Mesodermal cell (in vitro differentiated cells): Measurements from ENCODE around the gene DNTT.

Experiments
- H3K27ac ChIP-seq: 2 replicates; pipeline ENCODE4 v1.7.0; 2013; ENCODE audit warnings: mild to moderate bottlenecking, low read depth, low read length, moderate library complexity; ENCODE audit not compliant: severe bottlenecking
- H3K36me3 ChIP-seq: 2 replicates; pipeline ENCODE4 v1.7.1; 2013; ENCODE audit warnings: mild to moderate bottlenecking, low read length, moderate library complexity; ENCODE audit not compliant: control insufficient read depth, insufficient read depth
- H3K4me1 ChIP-seq: one replicate; pipeline ENCODE4 v1.7.1; 2013; ENCODE audit warnings: mild to moderate bottlenecking, low read length; ENCODE audit not compliant: insufficient read depth, control insufficient read depth, poor library complexity, severe bottlenecking
- H3K4me3 ChIP-seq: 2 replicates; pipeline ENCODE4 v1.7.0; 2013; ENCODE audit warnings: low read length, control low read depth, mild to moderate bottlenecking; ENCODE audit not compliant: insufficient read depth, poor library complexity, severe bottlenecking; ENCODE audit errors: extremely low read depth
- H3K9me3 ChIP-seq: 2 replicates; pipeline ENCODE4 v1.7.1; 2013; ENCODE audit warnings: mild to moderate bottlenecking, low read length, moderate library complexity; ENCODE audit not compliant: control insufficient read depth
- WGBS, 2 experiments: methylation state at CpG; one replicate each; pipeline ENCODE4 v1.1.5; 2013; ENCODE audit warnings: missing lambda C conversion rate in 2 of 2; ENCODE audit not compliant: insufficient coverage in 2 of 2; 5-methylcytosine and 5-hydroxymethylcytosine counted together

DNTT gene

GRCh38 chr10:96367470-96367869 is 63.2 kb downstream of the DNTT start:
- H3K27ac ChIP-seq = no peak overlapping the region
- WGBS, 2 experiments = 92 to 93% methylated on average over 2 of the region's 4 CpGs
- no peaks in the 10 kb centered on the region for H3K36me3 ChIP-seq
- H3K4me3 ChIP-seq = no peak overlapping the region
- H3K9me3 ChIP-seq = no peaks in the 10 kb centered on the region
- peaks cover 2% of the 10 kb centered on the region for H3K4me1 ChIP-seq

DNA sequence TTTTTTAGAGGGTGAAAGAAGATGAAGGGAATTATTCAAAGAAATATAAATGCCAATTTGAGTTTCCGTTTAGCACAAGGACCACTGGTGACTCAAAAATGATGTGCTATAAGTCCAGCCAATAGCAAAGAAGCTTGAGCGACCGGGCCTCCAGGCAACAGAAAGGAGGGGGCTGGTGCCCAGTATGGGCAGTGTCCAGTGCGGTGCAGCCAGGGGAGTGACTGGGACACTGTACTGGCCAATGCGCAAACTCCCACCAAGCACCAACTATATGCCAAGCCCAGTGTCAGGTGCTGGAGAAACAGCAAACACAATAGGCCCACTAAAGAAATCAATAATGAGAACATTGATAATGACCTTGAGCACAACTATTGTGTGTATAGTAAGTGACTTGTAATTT is 64.7 kb downstream of the DNTT start:
- peaks cover 2% of the 10 kb centered on the region for H3K4me1 ChIP-seq
- WGBS, 2 experiments = 77 to 92% methylated on average over 4 to 5 of the region's 5 CpGs
- H3K4me3 ChIP-seq = no peak overlapping the region
- no peaks in the 10 kb centered on the region for H3K9me3 ChIP-seq
- H3K36me3 ChIP-seq = no peaks in the 10 kb centered on the region
- no peak overlapping the region for H3K27ac ChIP-seq

DNA sequence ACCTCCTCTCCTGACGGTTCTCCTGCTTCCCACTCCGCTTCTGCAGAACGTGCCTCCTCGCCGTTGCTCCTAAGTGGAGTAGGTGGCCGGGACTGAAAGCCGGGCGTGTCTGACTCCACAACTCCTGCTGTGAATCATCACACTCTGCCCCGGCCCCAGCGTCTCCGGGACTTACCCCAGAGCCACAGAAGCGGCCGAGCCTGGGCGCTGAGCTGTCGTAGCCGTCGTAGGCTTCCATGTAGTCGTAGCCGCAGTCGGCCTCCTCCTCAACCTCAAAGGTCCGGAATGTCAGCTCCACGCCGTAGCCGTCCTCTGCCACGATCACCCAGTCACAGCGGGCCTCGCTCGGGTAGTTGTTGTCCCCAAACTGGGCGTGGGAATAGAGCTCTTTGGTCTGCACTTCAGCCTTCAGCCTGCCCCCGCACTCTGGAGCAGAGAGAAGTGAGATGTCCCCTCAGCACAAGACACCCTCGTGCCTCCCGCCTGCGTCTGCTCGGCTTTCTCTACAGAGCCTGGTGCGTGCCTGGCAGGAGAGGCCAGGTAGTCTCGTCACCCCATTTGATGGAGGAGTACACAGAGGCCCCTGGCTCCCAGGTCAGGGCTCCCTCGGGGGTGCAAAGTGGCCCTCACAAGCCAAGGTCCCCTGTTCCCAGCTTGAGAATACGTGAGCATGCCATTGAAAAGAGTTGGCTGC is 65.8 kb downstream of the DNTT start:
- no peak overlapping the region for H3K4me3 ChIP-seq
- H3K27ac ChIP-seq = no peak overlapping the region
- H3K9me3 ChIP-seq = no peaks in the 10 kb centered on the region
- no peaks in the 10 kb centered on the region for H3K36me3 ChIP-seq
- H3K4me1 ChIP-seq = peaks cover 2% of the 10 kb centered on the region
- 88 to 89% methylated on average over 34 of the region's 38 CpGs for WGBS, 2 experiments

- H3K4me1 ChIP-seq = peaks cover 2% of the 10 kb centered on the region
- H3K9me3 ChIP-seq = no peaks in the 10 kb centered on the region
- no peak overlapping the region for H3K27ac ChIP-seq
- no peak overlapping the region for H3K4me3 ChIP-seq
- 37 to 42% methylated on average over 16 of the region's 16 CpGs for WGBS, 2 experiments
- no peaks in the 10 kb centered on the region for H3K36me3 ChIP-seq
These were observed 66.4 kb downstream of the DNTT start for GRCh38 chr10:96370584-96371157.

GRCh38 chr10:96371356-96371755 is 67.1 kb downstream of the DNTT start:
- Histone ChIP-seq H3K4me3 (no peak overlapping the region), H3K9me3 (no peaks in the 10 kb centered on the region), H3K27ac (no peak overlapping the region), H3K36me3 (no peaks in the 10 kb centered on the region), H3K4me1 (no peaks in the 10 kb centered on the region)
- 86 to 96% methylated on average over 5 to 9 of the region's 11 CpGs for WGBS, 2 experiments

GRCh38 chr10:96374004-96374403 is 69.8 kb downstream of the DNTT start:
- peaks cover 3% of the 10 kb centered on the region for H3K4me1 ChIP-seq
- H3K36me3 ChIP-seq = no peaks in the 10 kb centered on the region
- 93 to 97% methylated on average over 5 of the region's 5 CpGs for WGBS, 2 experiments
- no peak overlapping the region for H3K27ac ChIP-seq
- no peak overlapping the region for H3K4me3 ChIP-seq
- H3K9me3 ChIP-seq = no peaks in the 10 kb centered on the region

DNA sequence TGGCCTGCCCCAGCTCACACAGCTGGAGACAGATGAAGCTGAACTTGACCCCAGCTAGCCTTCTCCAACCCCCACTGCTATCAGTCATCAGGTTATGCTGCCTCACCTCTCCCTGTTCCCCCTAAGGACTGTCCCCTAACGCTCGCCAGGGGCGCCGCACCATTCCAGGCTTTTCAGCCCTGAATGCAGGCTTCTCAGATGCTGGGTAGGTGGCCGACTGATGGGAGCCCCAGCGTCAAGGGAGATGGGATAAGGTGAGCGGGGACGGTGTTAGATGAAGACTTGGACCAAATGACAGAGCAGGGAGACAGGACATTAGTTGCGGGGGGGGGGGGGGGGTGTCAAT is 70.4 kb downstream of the DNTT start:
- H3K4me1 ChIP-seq = peaks cover 3% of the 10 kb centered on the region
- 78 to 81% methylated on average over 8 to 9 of the region's 9 CpGs for WGBS, 2 experiments
- H3K36me3 ChIP-seq = no peaks in the 10 kb centered on the region
- H3K27ac ChIP-seq = no peak overlapping the region
- no peaks in the 10 kb centered on the region for H3K9me3 ChIP-seq
- no peak overlapping the region for H3K4me3 ChIP-seq

GRCh38 chr10:96374985-96375830 is 71.0 kb downstream of the DNTT start:
- peaks cover 3% of the 10 kb centered on the region for H3K4me1 ChIP-seq
- H3K9me3 ChIP-seq = no peaks in the 10 kb centered on the region
- H3K27ac ChIP-seq = no peak overlapping the region
- WGBS, 2 experiments = 16 to 21% methylated on average over 26 to 32 of the region's 36 CpGs
- H3K36me3 ChIP-seq = no peaks in the 10 kb centered on the region
- H3K4me3 ChIP-seq = peak overlapping the region; percentile 22

DNA sequence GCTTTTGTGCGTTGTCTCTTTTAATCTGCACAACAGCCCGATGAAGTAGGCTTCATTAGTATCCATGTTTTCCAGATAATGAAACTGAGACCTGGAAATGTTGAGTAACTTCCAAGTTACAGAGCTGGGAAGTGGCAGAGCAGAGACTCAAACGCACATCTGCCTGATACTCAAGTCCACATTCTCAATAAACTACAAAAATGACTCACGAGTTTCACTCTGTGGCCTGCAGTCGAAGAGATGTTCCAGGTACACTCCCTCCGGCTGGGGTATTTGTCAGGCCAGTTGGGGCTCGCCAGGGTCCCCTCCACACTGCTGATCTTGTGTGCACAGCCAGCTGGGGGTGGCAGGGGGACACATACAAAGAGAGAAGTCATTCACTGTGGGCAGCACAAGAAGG is 72.2 kb downstream of the DNTT start:
- Histone ChIP-seq H3K9me3 (no peaks in the 10 kb centered on the region), H3K4me3 (no peak overlapping the region), H3K4me1 (peaks cover 10% of the 10 kb centered on the region), H3K27ac (no peak overlapping the region), H3K36me3 (no peaks in the 10 kb centered on the region)
- WGBS, 2 experiments = 81 to 89% methylated on average over 5 to 6 of the region's 7 CpGs

DNA sequence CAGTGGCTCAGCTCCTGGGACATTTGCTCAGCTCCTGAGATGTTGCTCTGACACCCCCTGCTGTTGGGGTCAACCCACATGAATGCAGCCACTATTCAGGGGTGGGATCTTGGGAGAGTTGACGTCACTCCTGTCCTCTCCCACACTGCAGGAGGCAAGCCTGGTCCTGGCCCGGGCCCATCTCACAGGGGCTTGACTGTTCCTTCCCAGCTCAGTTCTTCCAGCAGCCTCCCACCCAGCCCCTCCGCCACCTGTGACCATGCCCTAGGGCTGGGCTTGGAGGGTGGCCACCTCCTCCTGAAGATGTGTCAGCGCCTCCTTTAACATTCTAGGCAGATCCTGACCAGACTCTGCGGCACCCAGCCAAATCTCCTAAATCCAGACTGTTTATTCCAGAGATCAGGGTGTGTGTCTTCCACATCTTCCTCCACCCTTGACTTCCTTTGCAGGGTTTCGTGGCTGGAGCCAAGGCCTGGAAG is 73.6 kb downstream of the DNTT start:
- Histone ChIP-seq H3K36me3 (no peaks in the 10 kb centered on the region), H3K4me1 (peaks cover 10% of the 10 kb centered on the region), H3K9me3 (no peaks in the 10 kb centered on the region), H3K27ac (no peak overlapping the region), H3K4me3 (no peak overlapping the region)
- 69 to 100% methylated on average over 3 to 4 of the region's 6 CpGs for WGBS, 2 experiments
